Measurements from ENCODE around the gene UBQLNL. TPM values are rescaled to one million over a fixed set of nuclear protein-coding genes. Genes with fewer than 3 reads are reported as not detected.

Gene UBQLNL
- total RNA-seq, 4 donors from 2014 or later = 1.2 to 3.7 (median 2.1) TPM

- DNase-seq (ENCODE audit: low spot score in 2 of 2) = no peak
- no peak for TF ChIP-seq EP300 (IDR thresholded peaks at IDR 0.05)
- TF ChIP-seq, protein P1, sequence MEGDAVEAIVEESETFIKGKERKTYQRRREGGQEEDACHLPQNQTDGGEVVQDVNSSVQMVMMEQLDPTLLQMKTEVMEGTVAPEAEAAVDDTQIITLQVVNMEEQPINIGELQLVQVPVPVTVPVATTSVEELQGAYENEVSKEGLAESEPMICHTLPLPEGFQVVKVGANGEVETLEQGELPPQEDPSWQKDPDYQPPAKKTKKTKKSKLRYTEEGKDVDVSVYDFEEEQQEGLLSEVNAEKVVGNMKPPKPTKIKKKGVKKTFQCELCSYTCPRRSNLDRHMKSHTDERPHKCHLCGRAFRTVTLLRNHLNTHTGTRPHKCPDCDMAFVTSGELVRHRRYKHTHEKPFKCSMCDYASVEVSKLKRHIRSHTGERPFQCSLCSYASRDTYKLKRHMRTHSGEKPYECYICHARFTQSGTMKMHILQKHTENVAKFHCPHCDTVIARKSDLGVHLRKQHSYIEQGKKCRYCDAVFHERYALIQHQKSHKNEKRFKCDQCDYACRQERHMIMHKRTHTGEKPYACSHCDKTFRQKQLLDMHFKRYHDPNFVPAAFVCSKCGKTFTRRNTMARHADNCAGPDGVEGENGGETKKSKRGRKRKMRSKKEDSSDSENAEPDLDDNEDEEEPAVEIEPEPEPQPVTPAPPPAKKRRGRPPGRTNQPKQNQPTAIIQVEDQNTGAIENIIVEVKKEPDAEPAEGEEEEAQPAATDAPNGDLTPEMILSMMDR (IDR thresholded peaks at IDR 0.05) = no peak
- TF ChIP-seq POLR2A (IDR thresholded peaks at IDR 0.05) = no peak
- H3K36me3 ChIP-seq = no peaks in the 10 kb centered on the region
- H3K27ac ChIP-seq = no peak overlapping the region
- H3K4me3 ChIP-seq = no peak overlapping the region
- H3K27me3 ChIP-seq = no peaks in the 10 kb centered on the region
- H3K4me1 ChIP-seq = no peaks in the 10 kb centered on the region
- H3K9me3 ChIP-seq = no peaks in the 10 kb centered on the region
- WGBS, 2 donors = 86% methylated on average over 2 of the region's 2 CpGs
Measured at GRCh38 chr11:5504403-5504921, 12.0 kb downstream of the UBQLNL start.

DNA sequence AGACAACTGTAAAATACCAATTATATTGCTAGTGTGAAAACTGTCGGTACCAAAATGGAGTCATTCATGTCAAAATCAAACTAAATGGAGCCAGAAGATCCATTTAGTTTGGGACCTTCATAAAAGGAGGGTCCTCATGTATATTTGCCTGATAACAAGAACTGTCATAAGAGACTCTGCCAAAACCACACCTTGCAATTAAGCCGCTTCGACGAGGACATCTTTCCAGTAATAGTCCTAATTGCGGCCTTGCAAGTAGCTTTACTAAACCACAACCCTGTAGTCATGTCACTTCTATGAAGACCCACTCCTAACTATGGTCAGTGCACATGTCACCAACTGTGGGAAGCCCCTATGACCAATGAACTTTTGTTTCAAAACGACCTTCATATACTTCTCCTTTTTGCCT, 16.1 kb downstream of the UBQLNL start:
- TF ChIP-seq EP300 (IDR thresholded peaks at IDR 0.05) (no peak), POLR2A (IDR thresholded peaks at IDR 0.05) (no peak)
- TF ChIP-seq, protein P1 (IDR thresholded peaks at IDR 0.05) = no peak
- H3K27me3 ChIP-seq = no peaks in the 10 kb centered on the region
- WGBS, 2 donors = 75 to 87% methylated on average over 6 of the region's 6 CpGs
- H3K27ac ChIP-seq = no peak overlapping the region
- H3K36me3 ChIP-seq = no peaks in the 10 kb centered on the region
- no peaks in the 10 kb centered on the region for H3K9me3 ChIP-seq
- no peaks in the 10 kb centered on the region for H3K4me1 ChIP-seq
- H3K4me3 ChIP-seq = no peak overlapping the region
- DNase-seq (ENCODE audit: low spot score in 2 of 2) = no peak

DNA sequence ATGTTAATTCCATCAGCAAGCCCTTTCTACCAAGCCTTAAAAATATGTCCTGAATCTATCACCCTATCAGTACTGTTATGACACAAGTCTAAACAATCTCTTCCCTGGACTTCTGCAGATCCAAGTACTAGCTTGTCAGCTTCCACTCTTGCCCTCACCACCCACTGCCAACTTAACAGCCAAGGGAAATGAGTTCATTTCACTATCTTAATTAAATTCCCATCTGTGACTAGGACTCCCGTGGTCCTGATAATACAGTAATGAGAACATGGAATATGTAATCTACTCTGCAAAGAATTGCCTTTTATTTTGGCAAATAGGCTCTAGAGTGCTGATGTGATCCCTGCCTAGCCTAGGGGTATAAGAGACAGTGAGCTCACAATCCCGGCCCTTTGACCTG, 16.8 kb downstream of the UBQLNL start:
- Histone ChIP-seq H3K36me3 (no peaks in the 10 kb centered on the region), H3K4me3 (no peak overlapping the region), H3K27me3 (no peaks in the 10 kb centered on the region), H3K4me1 (no peaks in the 10 kb centered on the region), H3K9me3 (no peaks in the 10 kb centered on the region), H3K27ac (no peak overlapping the region)
- WGBS, 2 donors = 60 to 64% methylated on average over 2 of the region's 2 CpGs
- no peak for DNase-seq (ENCODE audit: low spot score in 2 of 2)
- TF ChIP-seq POLR2A (IDR thresholded peaks at IDR 0.05) = no peak
- TF ChIP-seq EP300 (IDR thresholded peaks at IDR 0.05) = no peak

GRCh38 chr11:5489576-5490357, 26.7 kb downstream of the UBQLNL start:
- WGBS, 2 donors = 49 to 50% methylated on average over 5 of the region's 5 CpGs
- Histone ChIP-seq H3K9me3 (no peaks in the 10 kb centered on the region), H3K36me3 (no peaks in the 10 kb centered on the region), H3K4me3 (no peak overlapping the region), H3K27me3 (no peaks in the 10 kb centered on the region), H3K27ac (no peak overlapping the region), H3K4me1 (no peaks in the 10 kb centered on the region)
- TF ChIP-seq, protein P1 (IDR thresholded peaks at IDR 0.05) = no peak
- TF ChIP-seq EP300 (IDR thresholded peaks at IDR 0.05) (no peak), POLR2A (IDR thresholded peaks at IDR 0.05) (no peak)
- DNase-seq (ENCODE audit: low spot score in 2 of 2) = no peak

GRCh38 chr11:5488798-5489399, 27.6 kb downstream of the UBQLNL start:
- no peaks in the 10 kb centered on the region for H3K36me3 ChIP-seq
- no peaks in the 10 kb centered on the region for H3K9me3 ChIP-seq
- H3K27ac ChIP-seq = no peak overlapping the region
- 98% methylated on average over 4 of the region's 4 CpGs for WGBS, 2 donors
- H3K4me1 ChIP-seq = no peaks in the 10 kb centered on the region
- DNase-seq (ENCODE audit: low spot score in 2 of 2) = no peak
- H3K4me3 ChIP-seq = no peak overlapping the region
- TF ChIP-seq EP300 (IDR thresholded peaks at IDR 0.05) = no peak
- TF ChIP-seq, protein P1 (IDR thresholded peaks at IDR 0.05) = no peak
- no peak for TF ChIP-seq POLR2A (IDR thresholded peaks at IDR 0.05)
- no peaks in the 10 kb centered on the region for H3K27me3 ChIP-seq
